ENCODE data around the gene CTSC. TPM values are rescaled to one million over a fixed set of nuclear protein-coding genes. Genes with fewer than 3 reads are reported as not detected.

CTSC gene
- total RNA-seq, 1 experiment from 2014 or later = 103 TPM

GRCh38 chr11:88266157-88266556 is 71.4 kb downstream of the CTSC start:
- no peak for TF ChIP-seq CTCF (IDR thresholded peaks at IDR 0.05; ENCODE audit: unreplicated experiment)
- CTCF ChIA-PET = interaction anchor here (0.6 kb wide), 1 partner anchor 835 kb away, joined by 3 read pairs; no protein-coding TSS in a partner anchor
- Mint-ChIP-seq H3K4me3 (ENCODE audit: unreplicated experiment) (no peak overlapping the region), H3K36me3 (ENCODE audit: insufficient read depth, unreplicated experiment) (no peaks in the 10 kb centered on the region), H3K9me3 (ENCODE audit: unreplicated experiment) (peaks cover 3% of the 10 kb centered on the region), H3K27ac (ENCODE audit: low read depth, unreplicated experiment) (no peak overlapping the region), H3K4me1 (ENCODE audit: insufficient read depth, unreplicated experiment) (no peaks in the 10 kb centered on the region), H3K27me3 (ENCODE audit: insufficient read depth, unreplicated experiment) (no peaks in the 10 kb centered on the region)
- no TSS peak for BruUV-seq (replicated peaks)
- POLR2A ChIA-PET = no interaction called here
- intact Hi-C loops (cut with micrococcal nuclease) = no loop called here
- DNase-seq (ENCODE audit: unreplicated experiment) = no peak

GRCh38 chr11:88259431-88259830 is 78.1 kb downstream of the CTSC start:
- TF ChIP-seq CTCF (IDR thresholded peaks at IDR 0.05; ENCODE audit: unreplicated experiment) = no peak
- DNase-seq (ENCODE audit: unreplicated experiment) = no peak
- intact Hi-C loops (cut with micrococcal nuclease) = no loop called here
- no peaks in the 10 kb centered on the region for H3K27me3 Mint-ChIP-seq (ENCODE audit: insufficient read depth, unreplicated experiment)
- H3K4me3 Mint-ChIP-seq (ENCODE audit: unreplicated experiment) = no peak overlapping the region
- H3K9me3 Mint-ChIP-seq (ENCODE audit: unreplicated experiment) = peaks cover 46% of the 10 kb centered on the region
- ChIA-PET CTCF (interaction anchor here (0.6 to 1.2 kb wide), 5 partner anchors 18 to 435 kb away, joined by 3 to 9 read pairs (median 5); no protein-coding TSS in a partner anchor), POLR2A (interaction anchor here (1.8 kb wide), 1 partner anchor 80 kb away, joined by 5 read pairs; no protein-coding TSS in a partner anchor)
- no TSS peak for BruUV-seq (replicated peaks)
- no peaks in the 10 kb centered on the region for H3K36me3 Mint-ChIP-seq (ENCODE audit: insufficient read depth, unreplicated experiment)
- no peaks in the 10 kb centered on the region for H3K4me1 Mint-ChIP-seq (ENCODE audit: insufficient read depth, unreplicated experiment)
- no peak overlapping the region for H3K27ac Mint-ChIP-seq (ENCODE audit: low read depth, unreplicated experiment)

DNA sequence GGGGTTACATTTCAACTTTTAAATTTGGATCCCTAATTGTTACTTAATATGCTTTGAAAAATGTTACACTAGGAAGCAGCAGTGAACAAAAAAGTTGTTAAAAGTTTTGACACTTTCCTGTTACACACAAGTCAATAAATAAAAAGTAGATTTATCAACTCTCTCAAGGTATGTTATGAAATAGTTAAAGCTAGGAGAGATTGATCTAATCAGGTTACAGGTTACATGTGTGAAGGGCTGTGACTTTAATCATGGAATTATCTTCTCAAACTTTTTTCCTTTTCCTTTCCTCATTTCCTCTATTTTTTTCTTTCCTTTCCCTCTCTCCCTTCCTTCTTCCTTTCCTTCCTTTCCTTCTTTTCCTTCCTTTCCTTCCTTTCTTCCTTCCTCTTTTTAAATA is 85.3 kb downstream of the CTSC start:
- no peak overlapping the region for H3K27ac Mint-ChIP-seq (ENCODE audit: low read depth, unreplicated experiment)
- no peak for DNase-seq (ENCODE audit: unreplicated experiment)
- H3K36me3 Mint-ChIP-seq (ENCODE audit: insufficient read depth, unreplicated experiment) = no peaks in the 10 kb centered on the region
- no peaks in the 10 kb centered on the region for H3K4me1 Mint-ChIP-seq (ENCODE audit: insufficient read depth, unreplicated experiment)
- TF ChIP-seq CTCF (IDR thresholded peaks at IDR 0.05; ENCODE audit: unreplicated experiment) = no peak
- ChIA-PET CTCF (interaction anchor here (1.5 kb wide), 1 partner anchor 20 kb away, joined by 8 read pairs; no protein-coding TSS in a partner anchor), POLR2A (no interaction called here)
- no peak overlapping the region for H3K4me3 Mint-ChIP-seq (ENCODE audit: unreplicated experiment)
- peaks cover 14% of the 10 kb centered on the region for H3K9me3 Mint-ChIP-seq (ENCODE audit: unreplicated experiment)
- no peaks in the 10 kb centered on the region for H3K27me3 Mint-ChIP-seq (ENCODE audit: insufficient read depth, unreplicated experiment)
- BruUV-seq (replicated peaks) = no TSS peak
- intact Hi-C loops (cut with micrococcal nuclease) = no loop called here

- no peak overlapping the region for H3K27ac Mint-ChIP-seq (ENCODE audit: low read depth, unreplicated experiment)
- no peaks in the 10 kb centered on the region for H3K27me3 Mint-ChIP-seq (ENCODE audit: insufficient read depth, unreplicated experiment)
- CTCF ChIA-PET = interaction anchor here (0.6 kb wide), 1 partner anchor 16 kb away, joined by 4 read pairs; no protein-coding TSS in a partner anchor
- DNase-seq (ENCODE audit: unreplicated experiment) = no peak
- TF ChIP-seq CTCF (IDR thresholded peaks at IDR 0.05; ENCODE audit: unreplicated experiment) = no peak
- no peaks in the 10 kb centered on the region for H3K36me3 Mint-ChIP-seq (ENCODE audit: insufficient read depth, unreplicated experiment)
- intact Hi-C loops (cut with micrococcal nuclease) = no loop called here
- H3K4me1 Mint-ChIP-seq (ENCODE audit: insufficient read depth, unreplicated experiment) = no peaks in the 10 kb centered on the region
- no peak overlapping the region for H3K4me3 Mint-ChIP-seq (ENCODE audit: unreplicated experiment)
- no TSS peak for BruUV-seq (replicated peaks)
- POLR2A ChIA-PET = no interaction called here
- H3K9me3 Mint-ChIP-seq (ENCODE audit: unreplicated experiment) = peaks cover 8% of the 10 kb centered on the region
Observed at GRCh38 chr11:88250566-88251242, 86.8 kb downstream of the CTSC start.

Data from MCF 10A (cell line).